SK-N-SH (cell line): Measurements from ENCODE around the gene CRYGD. TPM values are rescaled to one million over a fixed set of nuclear protein-coding genes. Genes with fewer than 3 reads are reported as not detected.

Experiments used
- CTCF ChIA-PET: fragments of 300-600, 350-600 bp; formaldehyde crosslinking; extraction: SDS; loops from one replicate; lab custom pipeline; 2021; lab: Yijun Ruan, JAX
- POLR2A ChIA-PET: fragments of 350-600 bp; sonication (Branson Sonifier 250); formaldehyde crosslinking; extraction: SDS; loops from one replicate; lab custom pipeline; 2020; ENCODE audit warnings: antibody characterized with exemption, inconsistent platforms; lab: Yijun Ruan, JAX
- DNase-seq: peaks from one replicate; pipeline ENCODE4 v3.0.0; 2012
- H2AFZ ChIP-seq: fragments of 200-600 bp; sonication (generic); 2 replicates; pipeline ENCODE4 v1.8.1; 2016; ENCODE audit warnings: antibody characterized with exemption, mild to moderate bottlenecking, low read depth
- H3F3A ChIP-seq: fragments of 200-600 bp; sonication (generic); replicated peaks from 2 replicates; pipeline ENCODE3; 2016; ENCODE audit warnings: antibody characterized with exemption, mild to moderate bottlenecking; ENCODE audit not compliant: insufficient read depth
- H3K27ac ChIP-seq, 2 experiments: fragments of 200-500 bp in 1 of 2; fragments of 200-600 bp in 1 of 2; sonication (Bioruptor generic) in 1 of 2; sonication (generic), shearing (Covaris generic) in 1 of 2; 2 replicates each; pipeline versions ENCODE4 v1.5.1 to v1.6.1; 2014 to 2016; ENCODE audit warnings: low read depth in 2 of 2, inconsistent platforms in 1 of 2, low read length in 1 of 2, mild to moderate bottlenecking in 1 of 2, mixed read lengths in 1 of 2
- H3K27me3 ChIP-seq: fragments of 200-600 bp; sonication (generic), shearing (Covaris generic); 2 replicates; pipeline ENCODE4 v1.6.1; 2016; ENCODE audit warnings: mixed run types; ENCODE audit not compliant: insufficient read depth
- H3K36me3 ChIP-seq, 2 experiments: fragments of 200-500 bp in 1 of 2; fragments of 200-600 bp in 1 of 2; sonication (Bioruptor generic) in 1 of 2; sonication (generic) in 1 of 2; replicated peaks in 1 of 2; 2 replicates each; pipeline versions ENCODE3 to v1.5.1; 2014 to 2016; ENCODE audit warnings: low read length in 1 of 2, mild to moderate bottlenecking in 1 of 2; ENCODE audit not compliant: insufficient read depth in 2 of 2, control insufficient read depth in 1 of 2
- H3K4me1 ChIP-seq, 2 experiments: fragments of 200-500 bp in 1 of 2; fragments of 200-600 bp in 1 of 2; sonication (Bioruptor generic) in 1 of 2; sonication (generic), shearing (Covaris generic) in 1 of 2; 2 replicates each; pipeline versions ENCODE4 v1.5.1 to v1.6.1; 2014 to 2016; ENCODE audit warnings: low read depth in 1 of 2, low read length in 1 of 2, mixed run types in 1 of 2; ENCODE audit not compliant: insufficient read depth in 2 of 2, control insufficient read depth in 1 of 2
- H3K4me2 ChIP-seq: fragments of 200-600 bp; sonication (generic), shearing (Covaris generic); 2 replicates; pipeline ENCODE4 v1.6.1; 2017; ENCODE audit warnings: mixed run types
- H3K4me3 ChIP-seq, 2 experiments: fragments of 200-500 bp in 1 of 2; fragments of 200-600 bp in 1 of 2; sonication (Bioruptor generic) in 1 of 2; sonication (generic), shearing (Covaris generic) in 1 of 2; 2 replicates each; pipeline versions ENCODE4 v1.5.1 to v1.8.1; 2014 to 2016; ENCODE audit warnings: low read depth in 2 of 2, inconsistent platforms in 1 of 2, low read length in 1 of 2, mild to moderate bottlenecking in 1 of 2, mixed read lengths in 1 of 2, moderate library complexity in 1 of 2
- H3K79me2 ChIP-seq: fragments of 200-600 bp; sonication (generic); 2 replicates; pipeline ENCODE4 v1.8.1; 2017; ENCODE audit warnings: mild to moderate bottlenecking; ENCODE audit not compliant: insufficient read depth
- H3K9ac ChIP-seq: fragments of 200-600 bp; sonication (generic); 2 replicates; pipeline ENCODE4 v1.6.1; 2017; ENCODE audit warnings: mixed run types
- H3K9me2 ChIP-seq: fragments of 200-600 bp; sonication (generic); 2 replicates; pipeline ENCODE4 v1.6.1; 2017; ENCODE audit warnings: mixed run types
- H3K9me3 ChIP-seq: fragments of 200-600 bp; sonication (generic); 2 replicates; pipeline ENCODE4 v1.6.1; 2017; ENCODE audit warnings: mixed run types, mild to moderate bottlenecking, moderate library complexity
- H4K20me1 ChIP-seq: fragments of 200-600 bp; sonication (generic); 2 replicates; pipeline ENCODE4 v1.6.1; 2017; ENCODE audit warnings: mild to moderate bottlenecking, mixed run types; ENCODE audit not compliant: insufficient read depth
- CHD2 ChIP-seq: fragments of 150-350 bp; IDR thresholded peaks from 2 replicates; pipeline ENCODE4 v1.6.1; 2018; ENCODE audit warnings: low read length; ENCODE audit not compliant: partially characterized antibody
- ELF1 ChIP-seq: IDR thresholded peaks from 2 replicates; pipeline ENCODE4 v1.4.0; 2012
- EZH2phosphoT487 ChIP-seq: fragments of 200-600 bp; sonication (generic); IDR thresholded peaks from 2 replicates; pipeline ENCODE4 v1.6.1; 2017; ENCODE audit warnings: low read depth, mixed run types, mild to moderate bottlenecking, antibody characterized with exemption, moderate library complexity, borderline replicate concordance
- FOXJ3 ChIP-seq: sonication (generic); formaldehyde crosslinking; IDR thresholded peaks from 2 replicates; pipeline ENCODE4 v1.5.1; 2020; ENCODE audit warnings: mild to moderate bottlenecking, missing genetic modification reagents
- FOXM1 ChIP-seq: IDR thresholded peaks from 2 replicates; pipeline ENCODE4 v1.4.0; 2012; ENCODE audit warnings: low read depth, mild to moderate bottlenecking
- GABPA ChIP-seq: IDR thresholded peaks from 2 replicates; pipeline ENCODE4 v1.4.0; 2012; ENCODE audit warnings: low read depth, mild to moderate bottlenecking
- GATA2 ChIP-seq: sonication (generic); formaldehyde crosslinking; IDR thresholded peaks from 2 replicates; pipeline ENCODE4 v1.5.0; 2020; ENCODE audit warnings: mild to moderate bottlenecking, missing genetic modification reagents
- JUND ChIP-seq: IDR thresholded peaks from 2 replicates; pipeline ENCODE4 v1.4.0; 2012
- MXI1 ChIP-seq: IDR thresholded peaks from 2 replicates; pipeline ENCODE4 v1.6.1; 2012; ENCODE audit warnings: mild to moderate bottlenecking, low read depth, low read length, improper control_type of control experiment
- NFIC ChIP-seq: IDR thresholded peaks from 2 replicates; pipeline ENCODE4 v1.4.0; 2012; ENCODE audit warnings: borderline replicate concordance
- POLR2AphosphoS5 ChIP-seq: IDR thresholded peaks from 2 replicates; pipeline ENCODE4 v1.6.1; 2012; ENCODE audit warnings: low read depth, low read length
- RCOR1 ChIP-seq: fragments of 150-350 bp; IDR thresholded peaks from 2 replicates; pipeline ENCODE4 v1.6.1; 2017; ENCODE audit warnings: antibody characterized with exemption, low read length
- RFX5 ChIP-seq: IDR thresholded peaks from 2 replicates; pipeline ENCODE4 v1.6.1; 2012; ENCODE audit warnings: mild to moderate bottlenecking, improper control_type of control experiment, low read length
- SMC3 ChIP-seq: IDR thresholded peaks from 2 replicates; pipeline ENCODE4 v1.6.1; 2012; ENCODE audit warnings: low read depth, low read length, improper control_type of control experiment
- TAF1 ChIP-seq: IDR thresholded peaks from 2 replicates; pipeline ENCODE4 v1.6.1; 2012; ENCODE audit warnings: low read depth, mild to moderate bottlenecking, low read length, moderate library complexity, borderline replicate concordance
- TEAD4 ChIP-seq: IDR thresholded peaks from 2 replicates; pipeline ENCODE4 v1.4.0; 2012; ENCODE audit warnings: mild to moderate bottlenecking, borderline replicate concordance; ENCODE audit not compliant: insufficient read depth
- YY1 ChIP-seq: IDR thresholded peaks from 2 replicates; pipeline ENCODE4 v1.4.0; 2012; ENCODE audit warnings: low read depth, mild to moderate bottlenecking
- WGBS: methylation state at CpG from one replicate; pipeline ENCODE4 v1.1.6; 2017; ENCODE audit warnings: low lambda C conversion rate; 5-methylcytosine and 5-hydroxymethylcytosine counted together
- polyA plus RNA-seq, 3 experiments: library from polyadenylated mRNA; depleted of rRNA; stranded (reverse); fragments of >200 nt; gene quantifications; 2 replicates each; pipeline ENCODE4 v1.2.3, GENCODE V29; 2012
- TF ChIP-seq, protein P1 (sequence below): IDR thresholded peaks from 2 replicates; pipeline ENCODE4 v1.4.0; 2012; ENCODE audit warnings: low read depth, borderline replicate concordance
- TF ChIP-seq, protein P2 (sequence below): IDR thresholded peaks from 2 replicates; pipeline ENCODE4 v1.4.0; 2012; ENCODE audit warnings: low read depth

The CRYGD gene
- polyA plus RNA-seq, 1 of the 3 experiments (the other 2 are of a cell fraction), result not detected

DNA sequence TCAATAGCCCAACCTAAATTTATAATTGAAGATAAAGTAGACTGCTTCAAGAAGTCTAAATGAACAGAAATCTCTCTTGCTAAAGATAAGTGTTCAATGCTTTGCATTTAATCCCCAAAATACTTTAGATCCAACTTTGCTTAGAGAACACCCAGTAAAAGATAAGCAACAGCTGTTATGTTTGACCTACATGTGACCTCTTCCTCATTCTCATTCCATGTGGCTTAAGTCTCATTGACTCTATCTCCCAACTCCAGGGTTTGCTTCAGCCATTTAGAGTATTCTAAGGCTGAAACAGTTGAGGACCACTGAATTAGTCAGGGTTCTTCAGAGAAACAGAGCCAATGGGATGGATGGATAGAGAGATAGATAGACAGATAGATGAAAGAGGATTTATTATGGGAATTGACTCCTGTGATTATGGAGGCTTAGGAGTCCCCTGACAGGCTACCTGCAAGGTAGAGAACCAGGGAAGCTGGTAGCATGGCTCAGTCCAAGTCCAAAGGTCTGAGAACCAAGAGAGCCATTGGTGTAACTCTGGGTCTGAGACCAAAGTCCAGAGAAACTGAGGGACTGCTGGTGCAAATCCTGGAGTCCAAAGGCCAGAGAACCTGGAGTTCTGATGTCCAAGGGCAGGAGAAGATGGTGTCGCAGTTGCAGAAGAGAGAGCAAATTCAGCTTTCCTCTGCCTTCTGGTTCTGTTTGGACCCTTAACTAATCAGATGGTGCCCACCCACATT is 32.1 kb downstream of the CRYGD start:
- Histone ChIP-seq H3K9me3 (no peaks in the 10 kb centered on the region), H3K4me1 (peaks cover 0 to under 1% of the 10 kb centered on the region in 2 experiments; a peak in 1 of 4 replicates), H3K9me2 (no peaks in the 10 kb centered on the region), H3K36me3 (no peaks in the 10 kb centered on the region), H3K9ac (no peak overlapping the region), H3K27ac (no peak overlapping the region), H3K79me2 (no peaks in the 10 kb centered on the region), H3K4me2 (no peak overlapping the region), H3F3A (no peaks in the 10 kb centered on the region), H2AFZ (no peak overlapping the region), H3K4me3 (no peak overlapping the region), H4K20me1 (no peaks in the 10 kb centered on the region), H3K27me3 (no peaks in the 10 kb centered on the region)
- DNase-seq, result no peak
- WGBS, result 100% methylated on average over 1 of the region's 1 CpG
- CTCF ChIA-PET, result interaction anchor here (0.8 to 1.6 kb wide), 6 partner anchors 9 to 346 kb away, joined by 3 to 8 read pairs (median 4); partner anchors contain the start of gene IDH1
- POLR2A ChIA-PET, result interaction anchor here (1.5 kb wide), 1 partner anchor 174 kb away, joined by 4 read pairs; the partner anchor contains the start of gene PIKFYVE
- TF ChIP-seq POLR2AphosphoS5 (no peak), YY1 (no peak), TAF1 (no peak), RCOR1 (no peak)
- TF ChIP-seq, protein P1, sequence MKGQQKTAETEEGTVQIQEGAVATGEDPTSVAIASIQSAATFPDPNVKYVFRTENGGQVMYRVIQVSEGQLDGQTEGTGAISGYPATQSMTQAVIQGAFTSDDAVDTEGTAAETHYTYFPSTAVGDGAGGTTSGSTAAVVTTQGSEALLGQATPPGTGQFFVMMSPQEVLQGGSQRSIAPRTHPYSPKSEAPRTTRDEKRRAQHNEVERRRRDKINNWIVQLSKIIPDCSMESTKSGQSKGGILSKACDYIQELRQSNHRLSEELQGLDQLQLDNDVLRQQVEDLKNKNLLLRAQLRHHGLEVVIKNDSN, result no peak

DNA sequence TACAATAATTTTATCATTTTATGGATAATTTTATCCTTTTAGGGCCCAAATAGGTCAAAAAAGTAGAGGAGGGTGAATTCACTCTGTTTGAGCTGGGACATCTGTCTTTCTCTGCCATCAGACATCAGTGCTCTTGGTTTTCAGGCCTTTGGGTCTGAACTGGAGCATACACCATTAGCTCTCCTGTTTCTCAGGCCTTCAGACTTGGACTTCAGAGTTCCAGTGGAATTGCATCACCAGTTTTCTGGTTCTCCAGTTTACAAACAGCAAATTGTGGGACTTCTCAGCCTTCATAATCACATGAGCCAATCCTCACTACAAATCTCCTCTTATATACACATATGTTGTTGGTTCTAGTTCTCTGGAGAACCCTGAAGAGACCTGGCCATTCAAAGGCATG is 33.9 kb downstream of the CRYGD start:
- Histone ChIP-seq H3K27me3 (no peaks in the 10 kb centered on the region), H3K9ac (no peak overlapping the region), H3K27ac (no peak overlapping the region), H4K20me1 (no peaks in the 10 kb centered on the region), H3K9me2 (no peaks in the 10 kb centered on the region), H3K4me2 (no peak overlapping the region), H3K4me1 (no peaks in the 10 kb centered on the region; a peak in 1 of 4 replicates), H2AFZ (no peak overlapping the region), H3K4me3 (no peak overlapping the region), H3K79me2 (no peaks in the 10 kb centered on the region), H3K9me3 (no peaks in the 10 kb centered on the region), H3F3A (no peaks in the 10 kb centered on the region), H3K36me3 (no peaks in the 10 kb centered on the region)
- TF ChIP-seq FOXM1, result no peak
- TF ChIP-seq MXI1, result no peak
- no peak for TF ChIP-seq GABPA
- TF ChIP-seq FOXJ3, result no peak
- TF ChIP-seq TEAD4, result no peak
- TF ChIP-seq RFX5, result no peak
- no peak for TF ChIP-seq ELF1
- TF ChIP-seq SMC3, result no peak
- no peak for TF ChIP-seq JUND
- TF ChIP-seq RCOR1, result no peak
- TF ChIP-seq, protein P2, sequence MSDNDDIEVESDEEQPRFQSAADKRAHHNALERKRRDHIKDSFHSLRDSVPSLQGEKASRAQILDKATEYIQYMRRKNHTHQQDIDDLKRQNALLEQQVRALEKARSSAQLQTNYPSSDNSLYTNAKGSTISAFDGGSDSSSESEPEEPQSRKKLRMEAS, result no peak
- no peak for TF ChIP-seq EZH2phosphoT487
- no peak for TF ChIP-seq TAF1
- no peak for TF ChIP-seq NFIC
- no peak for TF ChIP-seq GATA2 (CRISPR knock-in tag)
- no peak for TF ChIP-seq CHD2
- ChIA-PET POLR2A (no interaction called here), CTCF (interaction anchor here (1.1 kb wide), 1 partner anchor 118 kb away, joined by 3 read pairs; no protein-coding TSS in a partner anchor)
- DNase-seq, result no peak
